HepG2 (cell line): ENCODE measurements around the gene METAP2.

ENCODE experiments used
- ELF4 ChIP-seq: sonication (generic); formaldehyde crosslinking; IDR thresholded peaks from 2 replicates; pipeline ENCODE4 v1.5.0; 2020; ENCODE audit warnings: missing genetic modification reagents, mild to moderate bottlenecking, moderate library complexity, borderline replicate concordance
- FOXA1 ChIP-seq, 2 experiments: fragments of 450-650 bp in 1 of 2; sonication (generic) in 1 of 2; formaldehyde crosslinking in 1 of 2; IDR thresholded peaks; 2 replicates each; pipeline versions ENCODE4 v1.4.0 to v1.6.1; 2016 to 2020; ENCODE audit warnings: missing genetic modification reagents in 1 of 2
- KLF16 ChIP-seq, 2 experiments: sonication (generic) in 1 of 2; formaldehyde crosslinking in 1 of 2; IDR thresholded peaks; 2 replicates each; pipeline versions ENCODE4 v1.6.1 to v1.8.0; 2016 to 2023; ENCODE audit warnings: missing genetic modification reagents in 2 of 2, missing compliant biosample characterization in 1 of 2
- MAFK ChIP-seq, 2 experiments: IDR thresholded peaks in 1 of 2; conservative IDR thresholded peaks in 1 of 2; 2 replicates each; pipeline ENCODE4 v1.6.1; 2011; ENCODE audit warnings: improper control_type of control experiment in 2 of 2, low read length in 2 of 2
- MTA1 ChIP-seq: sonication (generic); formaldehyde crosslinking; IDR thresholded peaks from 2 replicates; pipeline ENCODE4 v1.4.0; 2020; ENCODE audit warnings: missing genetic modification reagents, mild to moderate bottlenecking, borderline replicate concordance
- NFIB ChIP-seq: sonication (generic); formaldehyde crosslinking; IDR thresholded peaks from 2 replicates; pipeline ENCODE4 v1.9.0; 2021; ENCODE audit warnings: missing genetic modification reagents, mild to moderate bottlenecking, borderline replicate concordance
- POLR2A ChIP-seq, 2 experiments: IDR thresholded peaks; 2 replicates each; pipeline ENCODE4 v1.6.1; 2011; ENCODE audit warnings: low read depth in 2 of 2, low read length in 2 of 2, mild to moderate bottlenecking in 1 of 2, moderate library complexity in 1 of 2; ENCODE audit not compliant: insufficient read depth in 1 of 2
- RAD21 ChIP-seq: fragments of 450-650 bp; formaldehyde crosslinking; IDR thresholded peaks from 2 replicates; pipeline ENCODE4 v1.5.0; 2020; ENCODE audit warnings: mild to moderate bottlenecking
- RELA ChIP-seq: sonication (generic); formaldehyde crosslinking; IDR thresholded peaks from 2 replicates; pipeline ENCODE4 v1.4.0; 2020; ENCODE audit warnings: missing genetic modification reagents
- SIN3A ChIP-seq: IDR thresholded peaks from 2 replicates; pipeline ENCODE4 v1.6.1; 2011; ENCODE audit warnings: low read depth, mild to moderate bottlenecking, control low read depth, low read length, borderline replicate concordance
- SMC3 ChIP-seq: IDR thresholded peaks from 2 replicates; pipeline ENCODE4 v1.6.1; 2011; ENCODE audit warnings: low read length, improper control_type of control experiment
- ZNF629 ChIP-seq: sonication (generic); formaldehyde crosslinking; conservative IDR thresholded peaks from 2 replicates; pipeline ENCODE4 v1.5.0; 2020; ENCODE audit warnings: missing genetic modification reagents
- TF ChIP-seq, protein P1 (sequence below): sonication (generic); formaldehyde crosslinking; IDR thresholded peaks from 2 replicates; pipeline ENCODE4 v1.5.0; 2020; ENCODE audit warnings: mild to moderate bottlenecking, missing genetic modification reagents, moderate library complexity
- TF ChIP-seq, protein P2 (sequence below): sonication (generic); formaldehyde crosslinking; IDR thresholded peaks from 2 replicates; pipeline ENCODE4 v1.4.0; 2020; ENCODE audit warnings: missing genetic modification reagents

DNA sequence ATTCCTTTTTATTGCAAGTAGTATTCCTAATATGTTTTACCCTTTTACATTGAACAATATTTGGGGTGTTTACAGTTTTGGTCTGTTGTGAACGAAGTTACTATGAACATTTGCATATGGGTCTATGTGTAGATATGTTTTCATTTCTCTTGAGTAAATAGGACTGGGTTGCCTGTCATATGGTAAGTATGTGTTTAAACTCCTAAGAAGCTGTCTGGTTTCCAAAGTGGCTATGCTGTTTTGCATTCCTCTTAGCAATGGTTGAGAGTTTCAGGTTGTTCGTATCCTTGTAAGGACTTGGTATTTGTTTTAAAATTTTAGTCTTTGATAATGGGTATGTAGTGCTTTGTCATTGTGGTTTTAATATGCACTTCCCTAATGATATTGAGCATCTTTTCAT, 6.3 kb downstream of the METAP2 start:
- TF ChIP-seq ZNF629 (CRISPR knock-in tag) (no peak), RELA (CRISPR knock-in tag) (no peak), FOXA1 (IDR thresholded peaks at IDR 0.05) (no peak), FOXA1 (CRISPR knock-in tag; IDR thresholded peaks at IDR 0.05) (no peak), KLF16 (CRISPR knock-in tag; IDR thresholded peaks at IDR 0.05) (no peak), MAFK (conservative IDR thresholded peaks at IDR 0.05 in 1 of 2, IDR thresholded peaks at IDR 0.05 in 1 of 2; ENCODE audit: low read length in 2 of 2) (no peak), POLR2A (IDR thresholded peaks at IDR 0.05; ENCODE audit: insufficient read depth in 1 of 2, low read depth in 2 of 2, low read length in 2 of 2) (no peak), NFIB (CRISPR knock-in tag) (no peak), MTA1 (CRISPR knock-in tag) (no peak), SIN3A (no peak), ELF4 (CRISPR knock-in tag) (no peak), RAD21 (CRISPR knock-in tag) (no peak), SMC3 (no peak)
- TF ChIP-seq, protein P1, sequence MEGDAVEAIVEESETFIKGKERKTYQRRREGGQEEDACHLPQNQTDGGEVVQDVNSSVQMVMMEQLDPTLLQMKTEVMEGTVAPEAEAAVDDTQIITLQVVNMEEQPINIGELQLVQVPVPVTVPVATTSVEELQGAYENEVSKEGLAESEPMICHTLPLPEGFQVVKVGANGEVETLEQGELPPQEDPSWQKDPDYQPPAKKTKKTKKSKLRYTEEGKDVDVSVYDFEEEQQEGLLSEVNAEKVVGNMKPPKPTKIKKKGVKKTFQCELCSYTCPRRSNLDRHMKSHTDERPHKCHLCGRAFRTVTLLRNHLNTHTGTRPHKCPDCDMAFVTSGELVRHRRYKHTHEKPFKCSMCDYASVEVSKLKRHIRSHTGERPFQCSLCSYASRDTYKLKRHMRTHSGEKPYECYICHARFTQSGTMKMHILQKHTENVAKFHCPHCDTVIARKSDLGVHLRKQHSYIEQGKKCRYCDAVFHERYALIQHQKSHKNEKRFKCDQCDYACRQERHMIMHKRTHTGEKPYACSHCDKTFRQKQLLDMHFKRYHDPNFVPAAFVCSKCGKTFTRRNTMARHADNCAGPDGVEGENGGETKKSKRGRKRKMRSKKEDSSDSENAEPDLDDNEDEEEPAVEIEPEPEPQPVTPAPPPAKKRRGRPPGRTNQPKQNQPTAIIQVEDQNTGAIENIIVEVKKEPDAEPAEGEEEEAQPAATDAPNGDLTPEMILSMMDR (CRISPR knock-in tag) = no peak
- TF ChIP-seq, protein P2, sequence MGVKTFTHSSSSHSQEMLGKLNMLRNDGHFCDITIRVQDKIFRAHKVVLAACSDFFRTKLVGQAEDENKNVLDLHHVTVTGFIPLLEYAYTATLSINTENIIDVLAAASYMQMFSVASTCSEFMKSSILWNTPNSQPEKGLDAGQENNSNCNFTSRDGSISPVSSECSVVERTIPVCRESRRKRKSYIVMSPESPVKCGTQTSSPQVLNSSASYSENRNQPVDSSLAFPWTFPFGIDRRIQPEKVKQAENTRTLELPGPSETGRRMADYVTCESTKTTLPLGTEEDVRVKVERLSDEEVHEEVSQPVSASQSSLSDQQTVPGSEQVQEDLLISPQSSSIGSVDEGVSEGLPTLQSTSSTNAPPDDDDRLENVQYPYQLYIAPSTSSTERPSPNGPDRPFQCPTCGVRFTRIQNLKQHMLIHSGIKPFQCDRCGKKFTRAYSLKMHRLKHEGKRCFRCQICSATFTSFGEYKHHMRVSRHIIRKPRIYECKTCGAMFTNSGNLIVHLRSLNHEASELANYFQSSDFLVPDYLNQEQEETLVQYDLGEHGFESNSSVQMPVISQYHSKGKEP = no peak
